GM19372 (cell line): Measurements from ENCODE around the gene MAGI1.

ENCODE experiments used
- ATAC-seq: cut with Tn5 transposase; IDR thresholded peaks from one replicate; pipeline ENCODE4 v1.9.1; 2021; ENCODE audit warnings: mild to moderate bottlenecking, low read depth, moderate library complexity; ENCODE audit not compliant: unreplicated experiment

MAGI1 gene

DNA sequence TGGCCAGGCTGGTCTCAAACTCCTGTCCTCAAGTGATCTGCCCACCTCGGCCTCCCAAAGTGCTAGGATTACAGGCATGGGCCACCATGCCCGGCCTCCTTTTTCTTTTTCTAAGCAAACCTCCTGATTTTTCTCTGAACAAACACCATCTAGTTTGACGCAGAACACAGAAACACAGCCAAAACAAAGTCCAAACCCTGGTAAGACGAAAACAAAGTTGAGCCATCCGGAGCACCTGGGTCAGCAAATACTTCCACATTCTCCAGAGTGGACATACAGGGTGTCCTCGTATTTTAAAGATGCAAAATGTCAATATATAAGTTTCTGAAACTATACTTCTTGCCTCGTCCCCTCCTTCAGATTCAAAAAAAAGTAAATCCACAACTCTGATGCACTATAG, 715.8 kb downstream of the MAGI1 start:
- ATAC-seq = no peak

DNA sequence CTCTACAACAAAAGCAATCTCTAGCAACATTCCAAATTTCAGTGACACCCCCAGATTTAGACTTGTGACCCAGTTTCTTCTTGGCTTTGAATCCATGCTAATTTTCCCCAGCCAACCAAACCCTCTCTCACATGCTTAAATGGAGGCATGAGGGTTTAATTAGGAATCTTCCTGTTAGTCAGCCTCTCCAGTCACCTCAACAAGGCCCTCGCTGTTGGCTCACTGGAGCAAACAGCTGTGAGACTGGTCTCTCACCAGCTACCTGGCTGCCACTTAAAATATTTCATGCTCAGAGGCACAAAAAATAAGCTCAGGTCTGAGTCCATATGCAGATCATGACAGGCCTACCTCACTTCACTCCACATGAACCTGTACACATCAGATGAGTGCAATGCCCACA, 720.5 kb downstream of the MAGI1 start:
- no peak for ATAC-seq

DNA sequence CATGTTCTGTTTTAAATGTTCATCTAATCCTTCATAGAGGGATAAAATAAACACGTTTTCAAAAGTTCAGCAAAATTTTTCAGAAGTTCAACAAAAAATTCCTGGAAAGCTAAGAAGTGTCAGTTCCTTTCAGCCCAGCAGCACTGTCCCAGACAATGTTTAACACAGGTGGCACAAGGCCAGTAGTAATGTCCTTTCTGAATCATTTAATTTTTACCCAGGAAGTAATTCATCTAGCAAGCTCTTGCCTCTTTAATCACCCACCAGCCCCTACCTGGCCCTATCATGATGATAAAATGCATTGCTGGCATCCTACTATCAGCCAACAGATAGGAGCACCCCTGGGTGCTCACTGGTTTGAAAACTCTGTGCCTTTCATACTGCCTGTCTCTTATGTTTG, 723.8 kb downstream of the MAGI1 start:
- no peak for ATAC-seq

DNA sequence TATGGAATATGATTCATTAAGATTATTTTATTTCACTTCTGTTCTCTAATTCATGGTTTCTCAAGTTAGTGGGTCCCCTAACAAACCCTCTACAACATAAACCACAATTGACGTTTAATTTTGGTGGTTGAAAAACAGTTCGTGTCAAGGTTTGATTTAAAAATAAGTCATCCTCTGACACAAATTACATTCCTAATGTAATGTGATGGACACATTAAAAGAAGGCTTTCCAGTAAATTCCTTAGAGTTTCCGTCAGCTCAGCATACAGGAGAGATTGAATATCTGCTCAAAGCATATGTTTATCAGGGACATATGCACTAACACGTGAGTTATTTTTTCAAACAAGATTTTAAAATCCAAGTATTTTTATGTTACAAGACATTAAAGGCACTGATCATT, 724.4 kb downstream of the MAGI1 start:
- ATAC-seq = no peak

DNA sequence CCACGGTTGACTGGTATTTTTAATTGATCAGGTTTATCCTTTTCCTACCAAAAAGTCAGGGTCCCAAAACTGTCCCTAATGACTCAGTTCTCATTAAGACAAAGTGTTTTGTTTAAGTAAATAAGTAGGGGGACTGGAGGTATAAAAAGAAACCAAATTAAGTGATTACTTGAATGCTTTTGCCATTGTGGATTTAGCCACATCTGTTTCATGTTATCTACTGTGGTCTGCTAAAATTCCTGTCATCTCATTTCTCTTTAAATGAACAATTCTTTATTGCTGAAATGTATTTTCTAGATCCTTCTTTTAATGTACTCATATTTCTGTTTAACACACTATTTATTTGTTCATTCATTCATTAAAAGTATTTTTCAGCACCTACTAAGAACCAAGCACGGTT, 725.1 kb downstream of the MAGI1 start:
- ATAC-seq = no peak

DNA sequence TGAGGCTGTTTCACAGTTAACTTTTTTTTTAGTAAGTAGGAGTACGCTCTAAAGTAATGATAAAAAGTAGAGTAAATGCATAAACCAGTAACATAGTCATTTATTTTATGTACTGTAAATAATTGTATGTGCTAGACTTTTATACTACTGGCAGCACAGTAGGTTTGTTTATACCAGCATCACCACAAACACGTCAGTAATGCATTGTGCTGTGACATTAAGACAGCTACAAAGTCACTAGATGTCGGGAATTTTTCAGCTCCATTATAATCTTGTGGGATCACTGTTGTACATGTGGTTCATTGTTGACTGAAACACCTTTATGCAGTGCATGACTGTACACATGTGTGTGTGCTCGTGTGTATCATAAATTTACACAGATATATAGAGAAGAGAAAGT, 732.9 kb downstream of the MAGI1 start:
- ATAC-seq = no peak
